Subcutaneous adipose tissue (tissue), 4 donors: Measurements from ENCODE around the gene VPS52. TPM values are rescaled to one million over a fixed set of nuclear protein-coding genes. Genes with fewer than 3 reads are reported as not detected.

Source experiments
- CTCF ChIP-seq: fragments of 450-650 bp; IDR thresholded peaks from one replicate; pipeline ENCODE4 v1.5.1; 2016; ENCODE audit warnings: low read depth, mild to moderate bottlenecking, control low read depth, antibody characterized with exemption, moderate library complexity
- total RNA-seq, 4 donors: library from RNA; depleted of rRNA; stranded (reverse); fragments of >200 nt; gene quantifications; one replicate each; pipeline ENCODE4 v1.1.0, GENCODE V29; 2016

The VPS52 gene
- total RNA-seq, 4 donors from 2014 or later = 27.2 to 59.2 (median 32.7) TPM

GRCh38 chr6:33317419-33317668 lies 45.7 kb upstream of the VPS52 start:
- TF ChIP-seq CTCF = no peak

GRCh38 chr6:33316603-33317418 lies 45.1 kb upstream of the VPS52 start:
- TF ChIP-seq CTCF = no peak

GRCh38 chr6:33315793-33316602 lies 44.3 kb upstream of the VPS52 start:
- TF ChIP-seq CTCF = no peak

GRCh38 chr6:33314943-33315792 lies 43.5 kb upstream of the VPS52 start:
- no peak for TF ChIP-seq CTCF

GRCh38 chr6:33314515-33314942 lies 42.9 kb upstream of the VPS52 start:
- no peak for TF ChIP-seq CTCF

- no peak for TF ChIP-seq CTCF
These were observed 42.2 kb upstream of the VPS52 start, which contains the start of gene TAPBP for GRCh38 chr6:33313709-33314514. Gene TAPBP (minus strand): TSS chr6:33314078. CDS start chr6:33314041, 37 bp downstream.
